OCI-LY1 (cell line): Measurements from ENCODE around the gene PRPF31.

Experiments
- H2AFZ ChIP-seq: fragments of 200-600 bp; sonication (generic), shearing (Covaris generic); 2 replicates; pipeline ENCODE4 v1.6.0; 2014; ENCODE audit warnings: antibody characterized with exemption, mild to moderate bottlenecking, low read length
- H3F3A ChIP-seq: fragments of 200-600 bp; sonication (generic), shearing (Covaris generic); 2 replicates; pipeline ENCODE4 v1.6.0; 2014; ENCODE audit warnings: mild to moderate bottlenecking, antibody characterized with exemption, low read length, moderate library complexity; ENCODE audit not compliant: insufficient read depth
- H3K27ac ChIP-seq: fragments of 200-600 bp; sonication (generic); 2 replicates; pipeline ENCODE4 v1.5.1; 2014; ENCODE audit warnings: low read length, mixed run types, mild to moderate bottlenecking, low read depth; ENCODE audit not compliant: poor library complexity, severe bottlenecking
- H3K27me3 ChIP-seq: fragments of 200-600 bp; sonication (generic); 2 replicates; pipeline ENCODE4 v1.6.0; 2014; ENCODE audit warnings: antibody characterized with exemption, mild to moderate bottlenecking, low read length, moderate library complexity; ENCODE audit not compliant: insufficient read depth
- H3K36me3 ChIP-seq: fragments of 200-600 bp; sonication (generic); 2 replicates; pipeline ENCODE4 v1.6.1; 2014; ENCODE audit warnings: mild to moderate bottlenecking, antibody characterized with exemption, low read length, moderate library complexity, mixed read lengths; ENCODE audit not compliant: insufficient read depth
- H3K4me1 ChIP-seq: fragments of 200-600 bp; sonication (generic); 2 replicates; pipeline ENCODE4 v1.5.1; 2014; ENCODE audit warnings: mild to moderate bottlenecking, low read length, moderate library complexity; ENCODE audit not compliant: insufficient read depth, severe bottlenecking
- H3K4me2 ChIP-seq: fragments of 200-600 bp; sonication (generic), shearing (Covaris generic); 2 replicates; pipeline ENCODE4 v1.6.1; 2014; ENCODE audit warnings: low read length
- H3K4me3 ChIP-seq: fragments of 200-600 bp; sonication (generic); 2 replicates; pipeline ENCODE4 v1.5.1; 2014; ENCODE audit warnings: low read length, low read depth, mild to moderate bottlenecking, mixed read lengths; ENCODE audit not compliant: poor library complexity, severe bottlenecking
- H3K79me2 ChIP-seq: fragments of 200-600 bp; shearing (Covaris generic); 2 replicates; pipeline ENCODE4 v1.6.1; 2016; ENCODE audit warnings: mixed run types, low read length, mixed read lengths; ENCODE audit not compliant: insufficient read depth
- H3K9ac ChIP-seq: fragments of 200-600 bp; sonication (generic), shearing (Covaris generic); 2 replicates; pipeline ENCODE4 v1.6.1; 2014; ENCODE audit warnings: mild to moderate bottlenecking, low read length, mixed read lengths
- H3K9me2 ChIP-seq: fragments of 200-600 bp; sonication (generic), shearing (Covaris generic); 2 replicates; pipeline ENCODE4 v1.6.1; 2014; ENCODE audit warnings: low read depth, mild to moderate bottlenecking, low read length, mixed read lengths
- H3K9me3 ChIP-seq: fragments of 200-600 bp; shearing (Covaris generic); 2 replicates; pipeline ENCODE4 v1.6.1; 2014; ENCODE audit warnings: low read length, mixed read lengths
- H4K20me1 ChIP-seq: fragments of 200-600 bp; sonication (generic), shearing (Covaris generic); 2 replicates; pipeline ENCODE4 v1.6.0; 2016; ENCODE audit warnings: mild to moderate bottlenecking, low read length; ENCODE audit not compliant: insufficient read depth
- CTCF ChIP-seq: fragments of 200-600 bp; sonication (generic), shearing (Covaris generic); IDR thresholded peaks from 2 replicates; pipeline ENCODE4 v1.5.1; 2017; ENCODE audit warnings: mild to moderate bottlenecking, antibody characterized with exemption, low read length, moderate library complexity, mixed read lengths
- EZH2 ChIP-seq: fragments of 200-600 bp; sonication (generic), shearing (Covaris generic); IDR thresholded peaks from 2 replicates; pipeline ENCODE4 v1.8.0; 2017; ENCODE audit warnings: borderline replicate concordance, mixed run types, mild to moderate bottlenecking, antibody characterized with exemption, low read length, moderate library complexity, mixed read lengths

The PRPF31 gene

GRCh38 chr19:54138489-54139256 is 23.1 kb downstream of the PRPF31 start:
- Histone ChIP-seq H3K27me3 (no peaks in the 10 kb centered on the region), H3F3A (no peaks in the 10 kb centered on the region), H3K36me3 (peaks cover 43% of the 10 kb centered on the region), H3K9ac (peak overlapping the region; percentile 95), H3K4me2 (peak overlapping the region; percentile 70), H3K9me2 (no peaks in the 10 kb centered on the region), H3K27ac (no peak overlapping the region), H2AFZ (no peak overlapping the region), H3K4me3 (peak overlapping the region; percentile 93), H3K9me3 (no peaks in the 10 kb centered on the region), H4K20me1 (no peaks in the 10 kb centered on the region), H3K79me2 (peaks cover 32% of the 10 kb centered on the region), H3K4me1 (peaks cover 26% of the 10 kb centered on the region)
- TF ChIP-seq CTCF (no peak), EZH2 (no peak)

GRCh38 chr19:54141356-54141755 is 25.8 kb downstream of the PRPF31 start:
- no peaks in the 10 kb centered on the region for H3F3A ChIP-seq
- no peaks in the 10 kb centered on the region for H4K20me1 ChIP-seq
- H3K79me2 ChIP-seq: peaks cover 32% of the 10 kb centered on the region
- no peak overlapping the region for H3K4me3 ChIP-seq
- H2AFZ ChIP-seq: no peak overlapping the region
- H3K9ac ChIP-seq: no peak overlapping the region
- peaks cover 70% of the 10 kb centered on the region for H3K36me3 ChIP-seq
- peaks cover 19% of the 10 kb centered on the region for H3K4me1 ChIP-seq
- TF ChIP-seq EZH2: no peak
- no peak for TF ChIP-seq CTCF
- H3K4me2 ChIP-seq: no peak overlapping the region
- H3K27me3 ChIP-seq: no peaks in the 10 kb centered on the region
- H3K9me3 ChIP-seq: no peaks in the 10 kb centered on the region
- H3K9me2 ChIP-seq: no peaks in the 10 kb centered on the region
- H3K27ac ChIP-seq: no peak overlapping the region

- H3K36me3 ChIP-seq: peaks cover 79% of the 10 kb centered on the region
- H3K27ac ChIP-seq: no peak overlapping the region
- no peak for TF ChIP-seq CTCF
- TF ChIP-seq EZH2: no peak
- no peaks in the 10 kb centered on the region for H3K9me3 ChIP-seq
- H3K27me3 ChIP-seq: no peaks in the 10 kb centered on the region
- H3K79me2 ChIP-seq: peaks cover 32% of the 10 kb centered on the region
- no peak overlapping the region for H3K9ac ChIP-seq
- H2AFZ ChIP-seq: no peak overlapping the region
- no peaks in the 10 kb centered on the region for H4K20me1 ChIP-seq
- no peaks in the 10 kb centered on the region for H3F3A ChIP-seq
- peaks cover 15% of the 10 kb centered on the region for H3K4me1 ChIP-seq
- no peak overlapping the region for H3K4me2 ChIP-seq
- no peaks in the 10 kb centered on the region for H3K9me2 ChIP-seq
- no peak overlapping the region for H3K4me3 ChIP-seq
Observed at GRCh38 chr19:54142166-54142780, 26.7 kb downstream of the PRPF31 start.
